Osteoblast (primary cell): ENCODE results near the gene WWOX. TPM values are rescaled to one million over a fixed set of nuclear protein-coding genes. Genes with fewer than 3 reads are reported as not detected.

Experiments used
- DNase-seq: peaks from one replicate; pipeline ENCODE4 v3.0.0; 2011; ENCODE audit warnings: low spot score, mixed read lengths; ENCODE audit not compliant: insufficient read length; ENCODE audit errors: missing footprints
- H2AFZ ChIP-seq: 2 replicates; pipeline ENCODE4 v1.6.0; 2011; ENCODE audit warnings: mild to moderate bottlenecking, low read length
- H3K27ac ChIP-seq: 2 replicates; pipeline ENCODE4 v1.5.1; 2011; ENCODE audit warnings: mild to moderate bottlenecking, low read depth, low read length, moderate library complexity
- H3K27me3 ChIP-seq: 2 replicates; pipeline ENCODE4 v1.6.0; 2012; ENCODE audit warnings: mild to moderate bottlenecking, control low read depth, inconsistent platforms, low read length, moderate library complexity; ENCODE audit not compliant: insufficient read depth
- H3K36me3 ChIP-seq: 2 replicates; pipeline ENCODE4 v1.5.1; 2011; ENCODE audit warnings: mild to moderate bottlenecking, low read length, control low read depth, moderate library complexity; ENCODE audit not compliant: insufficient read depth
- H3K4me1 ChIP-seq: 2 replicates; pipeline ENCODE4 v1.5.1; 2011; ENCODE audit warnings: mild to moderate bottlenecking, low read length, control low read depth, moderate library complexity; ENCODE audit not compliant: insufficient read depth
- H3K4me2 ChIP-seq: 2 replicates; pipeline ENCODE4 v1.6.0; 2011; ENCODE audit warnings: mild to moderate bottlenecking, low read length; ENCODE audit not compliant: insufficient read depth
- H3K4me3 ChIP-seq: fragments of 200-600 bp; sonication (generic); 3 replicates; pipeline ENCODE4 v1.5.1; 2012; ENCODE audit warnings: mild to moderate bottlenecking, low read length, inconsistent platforms; ENCODE audit not compliant: insufficient read depth
- H3K79me2 ChIP-seq: 2 replicates; pipeline ENCODE4 v1.6.0; 2012; ENCODE audit warnings: mild to moderate bottlenecking, low read length, control low read depth, inconsistent platforms; ENCODE audit not compliant: insufficient read depth
- H3K9me3 ChIP-seq: 2 replicates; pipeline ENCODE4 v1.5.1; 2011; ENCODE audit warnings: low read depth, low read length, control low read depth
- H4K20me1 ChIP-seq: 2 replicates; pipeline ENCODE4 v1.6.0; 2012; ENCODE audit warnings: mild to moderate bottlenecking, low read length, control low read depth; ENCODE audit not compliant: insufficient read depth
- total RNA-seq: library from RNA; depleted of rRNA; stranded (reverse); fragments of >200 nt; gene quantifications from 2 replicates; pipeline ENCODE4 v1.2.3, GENCODE V29; 2012
- TF ChIP-seq, protein P1 (sequence below): IDR thresholded peaks from 2 replicates; pipeline ENCODE4 v1.5.1; 2011; ENCODE audit warnings: mild to moderate bottlenecking, low read depth, low read length, moderate library complexity; ENCODE audit errors: extremely low read depth

The WWOX gene
- total RNA-seq, 1 donor = 23.9 TPM

DNA sequence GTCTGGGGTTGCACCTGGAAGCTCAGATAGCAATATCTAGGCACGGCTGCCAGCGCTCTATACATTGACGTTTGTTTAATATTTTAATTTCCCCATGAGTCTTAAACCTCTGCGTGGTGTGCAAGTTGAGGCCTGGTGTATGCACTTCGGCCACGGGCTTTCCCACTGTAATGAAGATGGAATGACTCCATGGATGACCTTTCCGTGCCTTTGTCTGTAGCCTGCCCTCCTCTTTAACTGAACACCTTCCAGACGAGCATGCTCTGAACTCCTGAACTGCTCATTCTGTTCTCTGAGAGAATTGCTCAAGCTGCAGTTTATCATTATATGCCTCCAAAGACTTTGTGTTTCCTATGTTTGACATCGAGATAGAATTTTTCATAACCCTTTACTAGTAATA is 438.8 kb downstream of the WWOX start:
- H3K9me3 ChIP-seq = no peaks in the 10 kb centered on the region
- no peaks in the 10 kb centered on the region for H3K27me3 ChIP-seq

GRCh38 chr16:78538919-78539318 is 439.5 kb downstream of the WWOX start:
- TF ChIP-seq, protein P1, sequence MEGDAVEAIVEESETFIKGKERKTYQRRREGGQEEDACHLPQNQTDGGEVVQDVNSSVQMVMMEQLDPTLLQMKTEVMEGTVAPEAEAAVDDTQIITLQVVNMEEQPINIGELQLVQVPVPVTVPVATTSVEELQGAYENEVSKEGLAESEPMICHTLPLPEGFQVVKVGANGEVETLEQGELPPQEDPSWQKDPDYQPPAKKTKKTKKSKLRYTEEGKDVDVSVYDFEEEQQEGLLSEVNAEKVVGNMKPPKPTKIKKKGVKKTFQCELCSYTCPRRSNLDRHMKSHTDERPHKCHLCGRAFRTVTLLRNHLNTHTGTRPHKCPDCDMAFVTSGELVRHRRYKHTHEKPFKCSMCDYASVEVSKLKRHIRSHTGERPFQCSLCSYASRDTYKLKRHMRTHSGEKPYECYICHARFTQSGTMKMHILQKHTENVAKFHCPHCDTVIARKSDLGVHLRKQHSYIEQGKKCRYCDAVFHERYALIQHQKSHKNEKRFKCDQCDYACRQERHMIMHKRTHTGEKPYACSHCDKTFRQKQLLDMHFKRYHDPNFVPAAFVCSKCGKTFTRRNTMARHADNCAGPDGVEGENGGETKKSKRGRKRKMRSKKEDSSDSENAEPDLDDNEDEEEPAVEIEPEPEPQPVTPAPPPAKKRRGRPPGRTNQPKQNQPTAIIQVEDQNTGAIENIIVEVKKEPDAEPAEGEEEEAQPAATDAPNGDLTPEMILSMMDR = no peak
- Histone ChIP-seq H3K79me2 (no peaks in the 10 kb centered on the region), H3K4me1 (no peaks in the 10 kb centered on the region), H3K36me3 (no peaks in the 10 kb centered on the region), H3K9me3 (no peaks in the 10 kb centered on the region), H3K4me3 (no peak overlapping the region), H4K20me1 (no peaks in the 10 kb centered on the region), H2AFZ (no peak overlapping the region), H3K4me2 (no peak overlapping the region), H3K27ac (no peak overlapping the region), H3K27me3 (no peaks in the 10 kb centered on the region)
- no peak for DNase-seq

More for the DNA sequence above, 438.8 kb downstream of the WWOX start:
- Histone ChIP-seq H3K36me3 (no peaks in the 10 kb centered on the region), H2AFZ (no peak overlapping the region), H3K79me2 (no peaks in the 10 kb centered on the region), H3K4me3 (no peak overlapping the region), H3K27ac (no peak overlapping the region), H3K4me1 (no peaks in the 10 kb centered on the region), H3K4me2 (no peak overlapping the region), H4K20me1 (no peaks in the 10 kb centered on the region)
- DNase-seq = no peak
- TF ChIP-seq, protein P1 = no peak

DNA sequence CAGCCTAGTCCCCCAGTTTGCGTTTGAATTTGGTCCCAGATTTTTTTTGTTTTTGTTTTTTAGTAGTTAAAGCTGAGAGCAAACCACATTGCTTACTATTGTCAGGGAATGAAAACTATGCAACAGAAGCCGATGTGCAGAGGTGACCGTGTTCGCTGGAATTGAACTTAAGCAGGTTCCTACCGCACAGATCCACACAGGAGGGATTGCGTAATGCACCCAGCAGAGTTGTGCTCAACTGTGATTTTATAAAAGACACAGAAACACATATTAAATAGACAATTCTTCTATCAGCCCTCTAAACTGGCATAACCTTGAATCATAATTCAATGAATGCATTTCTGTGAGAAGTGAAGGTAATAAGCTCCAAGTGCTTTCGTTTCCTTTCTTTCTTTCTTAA is 443.0 kb downstream of the WWOX start:
- Histone ChIP-seq H4K20me1 (no peaks in the 10 kb centered on the region), H3K79me2 (no peaks in the 10 kb centered on the region), H3K4me1 (no peaks in the 10 kb centered on the region), H2AFZ (no peak overlapping the region), H3K9me3 (no peaks in the 10 kb centered on the region), H3K36me3 (no peaks in the 10 kb centered on the region), H3K27ac (no peak overlapping the region), H3K4me3 (no peak overlapping the region), H3K27me3 (no peaks in the 10 kb centered on the region), H3K4me2 (no peak overlapping the region)
- no peak for DNase-seq
- TF ChIP-seq, protein P1 = no peak

DNA sequence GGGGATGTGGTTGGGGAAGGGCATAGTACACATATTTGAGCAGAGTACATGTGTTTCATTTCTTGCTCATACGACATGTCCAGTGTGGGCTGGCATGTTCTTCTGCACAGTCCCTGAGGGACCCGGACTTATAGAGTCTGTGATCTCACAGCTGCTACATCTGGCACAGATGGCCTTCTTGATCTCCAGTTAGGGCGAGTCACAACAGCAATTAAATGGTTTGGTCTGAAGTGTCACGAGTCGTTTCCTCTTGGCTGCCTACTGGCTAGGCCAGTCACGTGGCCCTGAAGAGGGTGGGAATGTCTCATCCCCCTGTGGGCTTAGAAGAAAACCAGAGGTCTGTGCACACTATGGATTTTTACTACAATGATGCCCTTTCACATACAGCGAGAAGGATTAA is 443.6 kb downstream of the WWOX start:
- no peak overlapping the region for H3K4me3 ChIP-seq
- no peaks in the 10 kb centered on the region for H3K27me3 ChIP-seq
- DNase-seq = no peak
- no peak overlapping the region for H3K27ac ChIP-seq
- no peaks in the 10 kb centered on the region for H3K4me1 ChIP-seq
- no peak overlapping the region for H3K4me2 ChIP-seq
- TF ChIP-seq, protein P1 = no peak
- no peaks in the 10 kb centered on the region for H3K79me2 ChIP-seq
- H3K36me3 ChIP-seq = no peaks in the 10 kb centered on the region
- no peaks in the 10 kb centered on the region for H3K9me3 ChIP-seq
- H2AFZ ChIP-seq = no peak overlapping the region
- no peaks in the 10 kb centered on the region for H4K20me1 ChIP-seq
